ENCODE results near the gene PRKCB. TPM values are rescaled to one million over a fixed set of nuclear protein-coding genes. Genes with fewer than 3 reads are reported as not detected.

PRKCB gene
- polyA plus RNA-seq, 3 donors = 57.4 to 87.4 (median 75.5) TPM

- intact Hi-C loops (cut with micrococcal nuclease) = no loop called here
- Histone ChIP-seq H3K9ac (ENCODE audit: insufficient read depth, low read length, poor library complexity, severe bottlenecking) (no peak overlapping the region), H3K4me2 (replicated peaks; ENCODE audit: extremely low read depth, low read length, poor library complexity, severe bottlenecking) (no peak overlapping the region), H4K20me1 (ENCODE audit: insufficient read depth, low read length) (peaks cover 100% of the 10 kb centered on the region), H3K27me3 (ENCODE audit: control insufficient read depth in 2 of 2, insufficient read depth in 2 of 2, low read length in 2 of 2) (no peaks in the 10 kb centered on the region), H3K4me3 (replicated peaks in 1 of 3; ENCODE audit: low read depth in 2 of 3, low read length in 3 of 3) (no peak overlapping the region), H3K9me3 (replicated peaks in 1 of 2; ENCODE audit: control insufficient read depth in 1 of 2, insufficient read depth in 1 of 2, low read length in 2 of 2) (no peaks in the 10 kb centered on the region), H3K4me1 (ENCODE audit: control insufficient read depth in 1 of 2, insufficient read depth in 2 of 2, low read length in 2 of 2) (no peaks in the 10 kb centered on the region), H3K36me3 (replicated peaks in 1 of 2; ENCODE audit: control insufficient read depth in 1 of 2, insufficient read depth in 2 of 2, low read length in 2 of 2) (peaks cover 32 to 89% of the 10 kb centered on the region in 2 donors), H2AFZ (ENCODE audit: insufficient read depth, low read depth, low read length, poor library complexity, severe bottlenecking) (no peak overlapping the region), H3K27ac (ENCODE audit: low read depth in 1 of 2, low read length in 2 of 2) (no peak overlapping the region), H3K79me2 (ENCODE audit: insufficient read depth, low read length) (peaks cover 28% of the 10 kb centered on the region)
- Mint-ChIP-seq H3K4me3 (no peak overlapping the region), H3K4me1 (no peaks in the 10 kb centered on the region), H3K27ac (peak overlapping the region in 2 of 7 donors; percentile 7 to 9), H3K9me3 (no peaks in the 10 kb centered on the region), H3K27me3 (ENCODE audit: low read depth in 3 of 3) (no peaks in the 10 kb centered on the region), H3K36me3 (peaks cover 60 to 62% of the 10 kb centered on the region in 2 donors)
- no peak for DNase-seq
- no peak for TF ChIP-seq CTCF (IDR thresholded peaks at IDR 0.05)
Measured at GRCh38 chr16:23998771-23999170, 163.0 kb downstream of the PRKCB start.

- H2AFZ ChIP-seq (ENCODE audit: insufficient read depth, low read depth, low read length, poor library complexity, severe bottlenecking) = no peak overlapping the region
- peaks cover 100% of the 10 kb centered on the region for H4K20me1 ChIP-seq (ENCODE audit: insufficient read depth, low read length)
- no peaks in the 10 kb centered on the region for H3K27me3 ChIP-seq (ENCODE audit: control insufficient read depth in 2 of 2, insufficient read depth in 2 of 2, low read length in 2 of 2)
- H3K27ac ChIP-seq (ENCODE audit: low read depth in 1 of 2, low read length in 2 of 2) = no peak overlapping the region
- H3K4me1 ChIP-seq (ENCODE audit: control insufficient read depth in 1 of 2, insufficient read depth in 2 of 2, low read length in 2 of 2) = no peaks in the 10 kb centered on the region
- no peak overlapping the region for H3K4me3 ChIP-seq (replicated peaks in 1 of 3; ENCODE audit: low read depth in 2 of 3, low read length in 3 of 3)
- no peak overlapping the region for H3K9ac ChIP-seq (ENCODE audit: insufficient read depth, low read length, poor library complexity, severe bottlenecking)
- H3K27me3 Mint-ChIP-seq (ENCODE audit: low read depth in 3 of 3) = no peaks in the 10 kb centered on the region
- H3K36me3 Mint-ChIP-seq = peaks cover 60 to 65% of the 10 kb centered on the region in 2 donors
- H3K9me3 ChIP-seq (replicated peaks in 1 of 2; ENCODE audit: control insufficient read depth in 1 of 2, insufficient read depth in 1 of 2, low read length in 2 of 2) = no peaks in the 10 kb centered on the region
- H3K4me2 ChIP-seq (replicated peaks; ENCODE audit: extremely low read depth, low read length, poor library complexity, severe bottlenecking) = no peak overlapping the region
- H3K4me1 Mint-ChIP-seq = peaks cover 1% of the 10 kb centered on the region
- intact Hi-C loops (cut with micrococcal nuclease) = no loop called here
- no peak for DNase-seq
- H3K9me3 Mint-ChIP-seq = no peaks in the 10 kb centered on the region
- peaks cover 26% of the 10 kb centered on the region for H3K79me2 ChIP-seq (ENCODE audit: insufficient read depth, low read length)
- no peak for TF ChIP-seq CTCF (IDR thresholded peaks at IDR 0.05)
- H3K4me3 Mint-ChIP-seq = no peak overlapping the region
- peaks cover 35 to 86% of the 10 kb centered on the region in 2 donors for H3K36me3 ChIP-seq (replicated peaks in 1 of 2; ENCODE audit: control insufficient read depth in 1 of 2, insufficient read depth in 2 of 2, low read length in 2 of 2)
- H3K27ac Mint-ChIP-seq = peak overlapping the region in 1 of 7 donors; percentile 60
- WGBS (ENCODE audit: insufficient coverage) = 81% methylated on average over 4 of the region's 4 CpGs
Measured at GRCh38 chr16:23999663-24000062, 163.9 kb downstream of the PRKCB start.

All from CD14-positive monocyte (primary cell).